ENCODE results near the gene HEATR5A.
"Not testable (repeated sequence)": the region's sequence is repeated elsewhere in the genome, so short reads cannot be mapped to it uniquely, and the experiment has no call there.

The HEATR5A gene

GRCh38 chr14:31253746-31254471 lies 166.4 kb downstream of the HEATR5A start:
- DNase-seq: no peak

GRCh38 chr14:31252865-31253264 lies 167.5 kb downstream of the HEATR5A start:
- DNase-seq: no peak

GRCh38 chr14:31251028-31251958 lies 169.1 kb downstream of the HEATR5A start:
- no peak for DNase-seq

GRCh38 chr14:31244626-31245025 lies 175.7 kb downstream of the HEATR5A start:
- no peak for DNase-seq

- no peak for DNase-seq
Measured at GRCh38 chr14:31243860-31244259, 176.5 kb downstream of the HEATR5A start.

- DNase-seq: not testable (repeated sequence)
Measured at GRCh38 chr14:31242161-31242940, 178.0 kb downstream of the HEATR5A start.
